Midbrain (tissue), 1 donor: ENCODE results near the gene MARCHF11.

Experiments used
- DNase-seq: peaks from one replicate; lab custom pipeline; 2025; lab: John Stamatoyannopoulos, UW

MARCHF11 gene

GRCh38 chr5:16051246-16051755 lies 128.3 kb downstream of the MARCHF11 start:
- DNase-seq: no peak

DNA sequence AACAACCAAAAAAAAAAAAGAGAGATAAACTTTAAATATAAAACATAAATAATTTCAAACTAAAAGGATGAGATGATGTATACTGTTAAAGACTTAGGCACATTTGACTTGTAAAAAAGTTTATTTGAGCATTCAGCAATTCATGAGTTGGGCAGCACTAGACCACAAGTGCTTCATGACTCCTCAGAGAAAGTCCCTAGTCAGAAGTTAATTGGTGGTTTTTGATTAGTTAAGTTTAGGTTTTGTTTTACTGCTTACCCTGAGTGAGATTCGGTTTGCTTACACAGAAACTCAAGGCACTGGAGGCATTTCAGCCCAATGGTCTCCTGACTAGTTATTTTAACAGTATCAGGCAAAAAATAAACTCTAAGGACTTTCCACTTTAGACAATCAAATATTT lies 129.2 kb downstream of the MARCHF11 start:
- DNase-seq: no peak

DNA sequence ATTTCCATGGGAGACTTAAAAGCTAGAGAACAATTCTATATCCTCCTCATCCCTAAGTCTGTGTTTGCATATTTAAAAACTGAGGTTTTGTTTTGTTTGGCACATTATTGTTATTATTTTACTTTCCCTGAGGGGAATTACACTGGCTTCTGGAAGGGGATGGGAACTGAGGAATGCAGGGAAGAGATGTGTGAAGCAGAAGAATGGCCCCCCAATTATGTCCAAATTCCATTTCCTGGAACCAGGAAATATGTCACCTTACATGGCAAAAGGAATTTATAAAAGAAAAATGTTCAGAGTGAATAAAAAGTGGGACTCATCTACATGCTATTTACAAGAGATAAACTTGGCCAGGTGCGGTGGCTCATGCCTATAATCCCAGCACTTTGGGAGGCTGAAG lies 129.8 kb downstream of the MARCHF11 start:
- DNase-seq: no peak

- no peak for DNase-seq
Measured at GRCh38 chr5:16048132-16048531, 131.5 kb downstream of the MARCHF11 start.

DNA sequence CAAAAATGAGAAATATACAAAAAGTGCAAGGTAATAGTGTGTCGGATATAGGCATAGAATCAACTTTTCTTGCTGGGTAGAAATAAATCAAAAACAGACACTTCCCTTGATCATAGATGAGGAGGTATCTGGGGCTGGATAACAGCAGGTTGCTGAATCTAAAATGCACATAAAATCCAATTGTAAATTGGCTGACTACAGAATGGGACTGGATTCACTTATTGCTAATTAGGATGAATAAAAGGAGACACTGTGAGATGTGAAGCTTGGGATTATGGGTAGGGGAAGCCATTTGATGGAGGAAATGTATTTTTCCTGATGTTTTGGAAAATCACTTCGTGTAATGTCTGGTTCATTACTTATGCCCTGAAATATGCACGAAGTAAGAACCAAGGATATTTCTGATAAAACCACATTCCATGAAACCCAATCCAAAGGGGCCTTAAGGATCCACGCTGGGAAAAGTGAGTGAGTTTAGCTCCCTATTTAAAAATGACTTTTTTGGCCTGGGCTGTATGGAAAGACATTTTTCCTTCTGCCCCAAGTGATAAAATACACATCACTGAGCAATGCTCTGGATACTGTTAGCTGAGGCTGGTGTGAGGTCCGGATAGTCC lies 136.1 kb downstream of the MARCHF11 start:
- no peak for DNase-seq

GRCh38 chr5:16037121-16037845 lies 142.3 kb downstream of the MARCHF11 start:
- DNase-seq: no peak

- DNase-seq: no peak
Measured at GRCh38 chr5:16034319-16035001, 145.1 kb downstream of the MARCHF11 start.

GRCh38 chr5:16033187-16033925 lies 146.2 kb downstream of the MARCHF11 start:
- DNase-seq: no peak

- no peak for DNase-seq
Measured at GRCh38 chr5:16028708-16029107, 150.9 kb downstream of the MARCHF11 start.

DNA sequence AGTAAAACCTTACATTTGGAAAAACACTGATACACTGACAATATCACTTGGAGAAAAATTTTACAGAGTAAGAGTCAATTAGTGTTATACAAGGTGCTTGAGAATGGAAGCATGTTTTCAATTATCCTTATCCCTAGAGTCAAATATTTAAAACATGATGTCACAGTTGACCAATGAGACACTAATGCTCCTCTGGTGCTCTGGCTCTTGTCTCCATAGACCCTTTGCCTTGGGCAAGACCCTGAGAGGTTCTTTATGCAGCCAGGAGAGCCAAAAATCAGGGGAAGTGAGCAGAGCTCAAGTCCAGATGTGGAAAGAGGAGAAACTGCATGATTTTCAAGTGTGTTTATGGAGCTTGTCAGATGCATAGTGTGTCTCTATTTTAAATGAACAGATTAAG lies 153.9 kb downstream of the MARCHF11 start:
- no peak for DNase-seq

DNA sequence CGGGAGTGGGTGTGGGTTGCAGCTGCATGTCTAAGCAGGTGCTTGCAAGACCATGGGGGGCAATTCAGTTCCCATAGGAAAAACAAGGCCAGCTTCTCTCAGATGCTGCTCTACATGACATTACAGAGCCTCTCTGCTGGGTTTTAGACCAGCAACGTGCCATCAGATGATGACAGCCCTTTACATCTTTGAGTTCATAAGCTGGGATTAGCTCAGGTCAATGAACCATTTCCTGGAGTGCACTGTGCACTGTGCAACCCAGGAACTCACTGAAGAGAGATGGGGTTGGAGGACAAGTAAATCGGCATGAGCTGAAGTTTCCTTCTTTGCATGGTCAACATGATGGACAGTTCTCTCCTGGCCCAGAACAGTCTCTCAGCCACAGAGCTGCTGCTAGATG lies 160.6 kb downstream of the MARCHF11 start:
- DNase-seq: no peak

- DNase-seq: no peak
Measured at GRCh38 chr5:16017720-16018119, 161.9 kb downstream of the MARCHF11 start.
